Body of pancreas (tissue), 4 donors: ENCODE measurements around the gene THPO.

Experiments used
- POLR2A ChIP-seq, 3 donors: fragments of 450-650 bp; IDR thresholded peaks; one replicate each; pipeline ENCODE4 v1.6.1; 2016; ENCODE audit warnings: antibody characterized with exemption in 3 of 3, mild to moderate bottlenecking in 2 of 3
- TF ChIP-seq, protein P1 (sequence below), 7 experiments: fragments of 450-650 bp in 4 of 7; fragments of 200-600 bp in 3 of 7; sonication (generic) in 3 of 7; IDR thresholded peaks; one replicate each; pipeline ENCODE4 v1.5.1; 2016 to 2019; ENCODE audit warnings: antibody characterized with exemption in 7 of 7

DNA sequence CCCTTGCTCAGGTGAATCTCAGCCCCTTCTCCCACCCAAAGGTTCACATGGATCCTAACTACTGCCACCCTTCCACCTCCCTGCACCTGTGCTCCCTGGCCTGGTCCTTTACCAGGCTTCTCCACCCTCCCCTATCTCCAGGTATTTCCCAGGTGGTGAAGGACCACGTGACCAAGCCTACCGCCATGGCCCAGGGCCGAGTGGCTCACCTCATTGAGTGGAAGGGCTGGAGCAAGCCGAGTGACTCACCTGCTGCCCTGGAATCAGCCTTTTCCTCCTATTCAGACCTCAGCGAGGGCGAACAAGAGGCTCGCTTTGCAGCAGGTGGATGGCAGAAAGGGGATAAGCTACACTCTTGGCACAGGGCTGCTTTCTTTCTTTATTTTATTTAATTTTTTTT is 36.1 kb downstream of the THPO start:
- TF ChIP-seq, protein P1, sequence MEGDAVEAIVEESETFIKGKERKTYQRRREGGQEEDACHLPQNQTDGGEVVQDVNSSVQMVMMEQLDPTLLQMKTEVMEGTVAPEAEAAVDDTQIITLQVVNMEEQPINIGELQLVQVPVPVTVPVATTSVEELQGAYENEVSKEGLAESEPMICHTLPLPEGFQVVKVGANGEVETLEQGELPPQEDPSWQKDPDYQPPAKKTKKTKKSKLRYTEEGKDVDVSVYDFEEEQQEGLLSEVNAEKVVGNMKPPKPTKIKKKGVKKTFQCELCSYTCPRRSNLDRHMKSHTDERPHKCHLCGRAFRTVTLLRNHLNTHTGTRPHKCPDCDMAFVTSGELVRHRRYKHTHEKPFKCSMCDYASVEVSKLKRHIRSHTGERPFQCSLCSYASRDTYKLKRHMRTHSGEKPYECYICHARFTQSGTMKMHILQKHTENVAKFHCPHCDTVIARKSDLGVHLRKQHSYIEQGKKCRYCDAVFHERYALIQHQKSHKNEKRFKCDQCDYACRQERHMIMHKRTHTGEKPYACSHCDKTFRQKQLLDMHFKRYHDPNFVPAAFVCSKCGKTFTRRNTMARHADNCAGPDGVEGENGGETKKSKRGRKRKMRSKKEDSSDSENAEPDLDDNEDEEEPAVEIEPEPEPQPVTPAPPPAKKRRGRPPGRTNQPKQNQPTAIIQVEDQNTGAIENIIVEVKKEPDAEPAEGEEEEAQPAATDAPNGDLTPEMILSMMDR (IDR thresholded peaks at IDR 0.05) = no peak
- TF ChIP-seq POLR2A (IDR thresholded peaks at IDR 0.05) = no peak
